SK-N-SH (cell line): ENCODE data around the gene USP25.

Experiments
- CTCF ChIP-seq: fragments of 200-600 bp; sonication (generic); IDR thresholded peaks from 2 replicates; pipeline ENCODE4 v1.6.1; 2017; ENCODE audit warnings: antibody characterized with exemption, mild to moderate bottlenecking, moderate library complexity
- ELF1 ChIP-seq: IDR thresholded peaks from 2 replicates; pipeline ENCODE4 v1.4.0; 2012
- EP300 ChIP-seq, 2 experiments: IDR thresholded peaks; 2 replicates each; pipeline versions ENCODE4 v1.4.0 to v1.6.1; 2012; ENCODE audit warnings: borderline replicate concordance in 1 of 2, low read depth in 1 of 2, low read length in 1 of 2
- EZH2phosphoT487 ChIP-seq: fragments of 200-600 bp; sonication (generic); IDR thresholded peaks from 2 replicates; pipeline ENCODE4 v1.6.1; 2017; ENCODE audit warnings: low read depth, mixed run types, mild to moderate bottlenecking, antibody characterized with exemption, moderate library complexity, borderline replicate concordance
- FOXM1 ChIP-seq: IDR thresholded peaks from 2 replicates; pipeline ENCODE4 v1.4.0; 2012; ENCODE audit warnings: low read depth, mild to moderate bottlenecking
- GABPA ChIP-seq: IDR thresholded peaks from 2 replicates; pipeline ENCODE4 v1.4.0; 2012; ENCODE audit warnings: low read depth, mild to moderate bottlenecking
- MAX ChIP-seq: IDR thresholded peaks from 2 replicates; pipeline ENCODE4 v1.4.0; 2012; ENCODE audit warnings: low read depth
- PBX3 ChIP-seq: IDR thresholded peaks from 2 replicates; pipeline ENCODE4; 2012
- POLR2AphosphoS5 ChIP-seq: IDR thresholded peaks from 2 replicates; pipeline ENCODE4 v1.6.1; 2012; ENCODE audit warnings: low read depth, low read length
- REST ChIP-seq: IDR thresholded peaks from 2 replicates; pipeline ENCODE4 v1.6.1; 2012; ENCODE audit warnings: mild to moderate bottlenecking, low read depth, low read length, moderate library complexity
- RFX5 ChIP-seq: IDR thresholded peaks from 2 replicates; pipeline ENCODE4 v1.6.1; 2012; ENCODE audit warnings: mild to moderate bottlenecking, improper control_type of control experiment, low read length
- SMC3 ChIP-seq: IDR thresholded peaks from 2 replicates; pipeline ENCODE4 v1.6.1; 2012; ENCODE audit warnings: low read depth, low read length, improper control_type of control experiment
- TCF12 ChIP-seq: IDR thresholded peaks from 2 replicates; pipeline ENCODE4 v1.4.0; 2012
- USF2 ChIP-seq: fragments of 150-350 bp; IDR thresholded peaks from 2 replicates; pipeline ENCODE4 v1.6.1; 2017; ENCODE audit warnings: antibody characterized with exemption, low read length, low read depth, borderline replicate concordance

GRCh38 chr21:15775981-15776380 lies 46.2 kb downstream of the USP25 start:
- no peak for TF ChIP-seq CTCF
- no peak for TF ChIP-seq REST
- no peak for TF ChIP-seq POLR2AphosphoS5
- no peak for TF ChIP-seq USF2
- no peak for TF ChIP-seq SMC3
- TF ChIP-seq PBX3: no peak
- no peak for TF ChIP-seq FOXM1
- no peak for TF ChIP-seq MAX
- TF ChIP-seq EP300 (IDR thresholded peaks at IDR 0.05; ENCODE audit: borderline replicate concordance in 1 of 2, low read depth in 1 of 2, low read length in 1 of 2): no peak
- no peak for TF ChIP-seq TCF12
- no peak for TF ChIP-seq RFX5
- TF ChIP-seq EZH2phosphoT487: no peak
- TF ChIP-seq GABPA: no peak
- TF ChIP-seq ELF1: no peak
